ENCODE measurements around the gene IL12RB1.

Gene IL12RB1

DNA sequence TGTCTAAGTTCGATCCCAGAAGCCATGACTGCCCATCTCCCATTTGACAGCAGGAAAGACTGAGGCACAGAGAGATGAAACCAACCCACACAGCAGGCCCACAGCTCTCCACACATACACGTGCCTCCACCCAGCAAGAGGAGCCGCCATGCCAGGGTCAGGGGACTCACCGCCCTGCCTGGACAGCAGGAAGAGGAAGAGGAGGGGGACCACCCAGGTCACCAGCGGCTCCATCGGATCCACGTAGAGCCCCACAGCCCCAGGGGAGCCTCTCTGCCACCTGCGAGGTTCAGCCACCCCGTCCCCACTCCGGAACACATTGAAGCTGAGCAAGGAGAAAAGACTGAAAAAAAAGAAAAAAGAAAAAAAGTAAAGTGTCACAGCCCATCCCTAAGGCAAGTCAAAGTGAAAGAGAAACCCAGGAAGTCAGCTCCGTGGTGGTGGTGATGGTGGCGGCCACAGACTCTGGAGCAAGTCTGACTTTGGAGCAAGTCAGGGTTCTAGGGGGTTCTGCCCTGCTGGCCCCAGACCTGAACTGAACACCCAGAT lies at the start of gene IL12RB1:
IL12RB1 (minus strand) TSS at position 345 of the 549 bp plus-strand sequence; CDS start at position 234, 111 bp downstream.
- peak; percentile 31 to 35 for DNase-seq (ENCODE audit: low read depth in 2 of 2)

DNA sequence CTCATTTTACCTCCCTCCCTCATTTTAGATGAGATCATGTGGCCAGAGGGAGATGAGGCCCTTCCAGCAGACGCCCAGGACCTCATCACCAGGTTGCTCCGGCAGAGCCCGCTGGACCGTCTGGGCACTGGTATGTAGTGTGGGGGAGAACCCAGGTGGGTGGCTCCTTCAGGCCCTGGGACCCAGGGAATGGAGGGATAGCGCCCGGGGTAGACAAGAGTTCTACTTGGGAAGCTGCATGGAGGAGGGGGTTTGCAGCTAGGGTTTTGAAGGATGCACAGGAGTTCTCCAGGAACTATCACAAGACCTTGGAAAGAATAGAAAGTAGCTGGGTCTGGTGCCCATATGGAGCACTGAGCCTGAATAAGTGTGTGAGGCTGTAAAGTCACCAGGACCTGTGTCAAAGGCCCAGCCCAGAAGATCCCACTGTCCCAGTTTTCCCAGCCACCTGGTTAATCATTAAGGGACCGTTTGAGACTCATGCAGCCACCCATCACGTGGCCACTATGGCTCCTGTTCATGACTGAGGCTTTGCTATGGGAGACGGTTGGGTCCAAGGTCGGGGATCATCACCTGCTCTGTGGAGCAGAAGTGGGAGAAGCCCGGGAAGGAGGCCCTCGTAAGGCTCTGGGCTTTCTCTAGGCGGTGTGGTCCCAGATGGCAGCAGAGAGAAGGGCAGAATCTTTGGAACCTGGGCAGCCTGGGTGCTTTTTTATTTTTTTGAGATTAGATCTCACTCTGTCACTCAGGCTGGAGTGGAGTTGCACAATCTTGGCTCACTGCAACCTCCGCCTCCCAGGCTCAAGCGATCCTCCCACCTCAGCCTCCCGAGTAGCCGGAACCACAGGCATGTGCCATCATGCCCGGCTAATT lies 49.2 kb upstream of the IL12RB1 start:
- no peak for DNase-seq (ENCODE audit: low read depth in 2 of 2)

DNA sequence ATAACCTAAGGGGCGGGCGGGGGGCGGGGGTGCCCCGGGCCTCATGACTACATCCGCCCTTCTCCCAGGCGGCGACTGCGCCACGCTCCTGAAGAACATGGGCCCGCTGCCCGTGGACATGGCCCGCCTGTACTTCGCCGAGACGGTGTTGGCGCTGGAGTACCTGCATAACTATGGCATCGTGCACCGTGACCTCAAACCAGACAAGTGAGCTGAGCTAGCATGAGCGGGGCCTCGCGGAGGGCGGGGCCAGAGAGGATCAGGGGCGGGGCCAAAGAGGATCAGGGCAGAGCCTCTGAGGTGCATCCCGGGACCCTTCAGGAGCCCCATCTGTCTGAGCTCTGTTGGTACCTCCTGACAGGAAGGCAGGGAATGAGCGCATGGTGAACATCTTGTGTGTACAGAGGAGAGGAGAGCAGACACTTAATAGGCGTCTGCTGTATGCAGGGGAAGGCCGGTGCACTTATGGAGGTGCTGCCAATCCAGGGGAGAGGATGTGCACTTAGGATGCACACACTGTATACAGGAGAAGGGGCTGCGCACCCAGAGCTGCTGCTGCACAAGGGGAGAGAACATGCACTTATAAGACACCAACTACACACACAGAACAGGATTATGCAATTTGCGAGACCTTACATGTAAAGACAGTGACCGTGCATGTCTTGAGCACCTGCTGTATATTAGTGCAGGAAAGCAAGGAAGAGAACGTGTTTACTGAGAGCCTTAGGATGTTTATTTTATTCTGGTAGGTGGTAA lies 45.3 kb upstream of the IL12RB1 start:
- DNase-seq (ENCODE audit: low read depth in 2 of 2) = no peak

DNA sequence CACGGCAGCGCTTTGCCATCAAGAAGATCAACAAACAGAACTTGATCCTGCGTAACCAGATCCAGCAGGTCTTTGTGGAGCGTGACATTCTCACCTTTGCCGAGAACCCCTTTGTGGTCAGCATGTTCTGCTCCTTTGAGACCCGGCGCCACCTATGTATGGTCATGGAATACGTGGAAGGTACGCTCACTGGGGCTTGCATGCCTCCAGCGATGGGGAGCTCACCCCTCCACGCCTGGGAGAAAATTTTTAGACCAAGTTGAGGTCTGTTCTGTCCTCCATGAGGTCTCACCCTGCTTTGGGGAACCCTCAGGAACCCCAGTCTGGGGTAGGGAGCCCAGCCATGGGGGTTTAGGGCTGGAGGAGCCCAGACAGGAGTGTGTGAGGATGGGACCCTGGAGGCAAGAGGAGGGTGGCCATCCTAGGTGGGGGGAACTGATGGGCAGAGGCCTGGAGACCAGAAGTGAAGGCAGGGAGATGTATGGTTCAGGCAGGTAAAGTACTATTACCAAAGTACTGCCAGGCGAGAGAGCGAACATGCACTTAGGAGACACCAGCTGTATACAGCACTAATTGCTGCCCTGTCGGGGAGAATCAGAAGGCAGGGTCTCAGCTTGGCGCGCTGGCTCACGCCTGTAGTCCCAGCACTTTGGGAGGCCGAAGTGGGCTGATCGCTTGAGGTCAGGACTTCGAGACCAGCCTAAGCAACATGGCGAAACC lies 43.9 kb upstream of the IL12RB1 start:
- DNase-seq (ENCODE audit: low read depth in 2 of 2) = no peak

DNA sequence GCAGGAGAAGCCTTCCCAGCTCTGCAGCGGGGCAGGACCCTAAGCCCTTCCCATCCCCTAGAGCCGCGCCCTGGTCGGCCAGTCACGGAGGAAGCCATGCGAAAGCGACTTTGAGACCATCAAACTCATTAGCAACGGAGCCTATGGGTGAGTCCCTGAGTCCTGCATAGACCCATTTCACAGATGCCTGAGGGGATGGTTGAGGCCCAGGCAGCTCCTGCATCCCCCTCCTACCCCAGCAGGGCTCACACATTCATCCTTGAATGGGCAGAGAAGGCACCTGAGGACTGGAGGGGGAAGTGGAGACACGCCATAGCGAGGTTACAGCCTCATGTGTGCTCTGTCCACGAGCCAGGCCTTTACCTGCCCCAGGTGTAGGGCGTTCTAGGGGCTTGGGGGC lies 42.1 kb upstream of the IL12RB1 start:
- no peak for DNase-seq (ENCODE audit: low read depth in 2 of 2)

DNA sequence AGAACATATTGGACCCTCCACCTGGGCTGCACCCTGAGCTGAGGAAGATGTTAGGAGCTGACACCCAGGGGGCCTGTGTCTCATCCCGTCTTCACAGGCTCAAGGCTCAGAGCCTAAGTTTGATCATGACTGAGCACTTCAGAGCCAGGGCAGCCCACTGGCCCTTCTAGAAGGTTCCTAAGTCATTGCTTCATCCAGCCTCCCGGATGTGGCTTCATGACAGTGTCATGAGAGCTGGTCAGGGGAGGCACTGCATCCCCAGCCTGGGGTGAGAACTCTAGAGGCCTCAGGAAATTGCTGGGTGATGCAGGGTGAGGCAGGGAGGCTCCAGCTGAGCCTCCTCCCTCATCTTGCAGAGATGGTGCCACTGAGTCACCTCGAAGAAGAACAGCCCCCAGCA lies 41.3 kb upstream of the IL12RB1 start:
- DNase-seq (ENCODE audit: low read depth in 2 of 2) = no peak

DNA sequence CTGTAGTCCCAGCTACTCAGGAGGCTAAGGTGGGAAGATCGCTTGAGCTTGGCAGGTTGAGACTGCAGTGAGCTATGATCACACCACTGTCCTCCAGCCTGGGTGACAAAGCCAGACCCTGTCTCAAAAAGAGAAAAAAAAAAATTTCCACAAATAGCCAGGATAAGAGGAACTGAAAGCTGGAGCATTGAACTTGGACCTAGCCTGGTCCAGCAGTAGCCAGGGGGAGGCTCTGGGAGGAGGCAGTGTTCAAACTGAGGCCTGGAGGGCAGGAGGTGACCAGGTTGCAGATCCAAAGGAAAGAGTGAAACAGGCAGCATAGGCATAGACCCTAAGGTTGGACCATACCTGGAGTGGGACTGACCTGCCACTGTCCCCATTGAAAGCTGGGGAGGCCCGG lies 39.4 kb upstream of the IL12RB1 start:
- DNase-seq (ENCODE audit: low read depth in 2 of 2) = no peak

DNA sequence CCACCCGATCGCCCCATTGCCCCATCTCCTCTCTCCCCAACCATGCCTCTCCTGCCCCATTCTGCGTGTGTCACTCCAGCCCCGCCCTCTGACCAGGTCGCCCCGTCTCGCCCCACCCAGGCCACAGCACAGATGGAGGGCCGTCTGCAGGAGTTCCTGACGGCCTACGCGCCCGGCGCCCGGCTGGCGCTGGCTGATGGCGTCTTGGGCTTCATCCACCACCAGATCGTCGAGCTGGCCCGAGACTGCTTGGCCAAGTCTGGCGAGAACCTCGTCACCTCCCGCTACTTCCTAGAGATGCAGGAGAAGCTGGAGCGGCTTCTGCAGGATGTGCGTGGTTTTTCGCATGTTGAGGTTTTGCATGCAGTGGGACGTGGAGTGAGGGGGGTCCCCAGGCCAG lies 37.1 kb upstream of the IL12RB1 start:
- DNase-seq (ENCODE audit: low read depth in 2 of 2) = no peak

DNA sequence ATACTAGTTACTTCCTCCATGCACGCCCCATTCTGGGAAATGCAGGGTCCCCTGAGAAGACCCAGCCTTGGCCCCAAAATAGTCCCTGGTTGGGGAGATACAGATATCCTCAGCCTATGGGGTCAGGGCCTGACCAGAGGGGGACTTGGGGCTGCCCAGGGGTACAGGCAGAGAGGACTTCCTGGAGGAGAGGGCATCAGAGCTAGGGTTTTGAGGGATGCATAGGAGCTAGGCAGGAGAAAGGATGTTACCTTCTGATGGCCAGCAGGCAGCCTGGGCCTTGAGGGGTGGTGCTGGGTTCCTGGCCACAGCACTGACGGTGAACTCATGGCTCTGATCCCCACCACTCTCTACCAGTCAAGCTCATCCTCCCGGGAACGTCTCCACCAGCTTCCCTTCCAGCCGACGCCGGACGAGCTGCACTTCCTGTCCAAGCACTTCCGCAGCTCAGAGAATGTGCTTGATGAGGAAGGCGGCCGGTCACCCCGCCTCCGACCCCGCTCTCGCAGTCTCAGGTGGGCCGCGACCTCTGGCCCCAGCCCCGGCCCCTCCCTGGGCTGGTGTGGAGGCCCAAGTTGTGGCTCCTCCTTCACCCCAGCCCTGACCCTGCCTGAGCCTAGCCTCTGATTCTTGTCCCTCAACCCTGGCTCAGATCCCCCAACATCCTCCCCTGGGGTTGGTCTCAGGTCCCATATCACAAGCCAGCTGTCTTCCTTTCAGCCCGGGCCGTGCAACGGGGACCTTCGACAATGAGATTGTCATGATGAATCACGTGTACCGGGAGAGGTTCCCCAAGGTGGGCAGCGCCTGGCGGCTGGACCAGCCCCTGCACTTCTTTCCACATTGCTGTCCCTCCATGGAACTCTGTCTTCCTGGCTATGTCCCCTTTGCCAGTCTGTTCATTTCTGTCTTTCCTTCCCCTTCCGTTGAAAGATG lies 36.4 kb upstream of the IL12RB1 start:
- DNase-seq (ENCODE audit: low read depth in 2 of 2) = no peak

DNA sequence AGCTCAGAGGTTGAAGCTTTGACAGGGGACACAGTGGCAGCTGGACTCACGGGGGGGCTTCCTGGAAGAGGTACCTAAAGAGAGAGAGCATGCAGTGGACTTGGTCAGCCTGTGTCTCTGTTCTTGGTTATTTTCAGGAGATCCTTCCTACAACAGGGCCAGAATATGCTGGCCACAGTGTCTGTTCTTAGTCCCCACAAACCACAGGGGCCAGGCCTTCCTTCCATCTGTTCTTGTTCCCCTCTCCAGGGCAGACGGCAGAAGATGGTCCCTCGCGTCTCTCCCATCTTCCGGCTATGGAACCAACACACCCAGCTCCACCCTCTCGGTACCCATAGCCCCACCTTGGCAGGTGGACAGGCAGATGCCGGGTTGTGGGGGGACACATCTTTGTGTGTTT lies 35.7 kb upstream of the IL12RB1 start:
- DNase-seq (ENCODE audit: low read depth in 2 of 2) = no peak

DNA sequence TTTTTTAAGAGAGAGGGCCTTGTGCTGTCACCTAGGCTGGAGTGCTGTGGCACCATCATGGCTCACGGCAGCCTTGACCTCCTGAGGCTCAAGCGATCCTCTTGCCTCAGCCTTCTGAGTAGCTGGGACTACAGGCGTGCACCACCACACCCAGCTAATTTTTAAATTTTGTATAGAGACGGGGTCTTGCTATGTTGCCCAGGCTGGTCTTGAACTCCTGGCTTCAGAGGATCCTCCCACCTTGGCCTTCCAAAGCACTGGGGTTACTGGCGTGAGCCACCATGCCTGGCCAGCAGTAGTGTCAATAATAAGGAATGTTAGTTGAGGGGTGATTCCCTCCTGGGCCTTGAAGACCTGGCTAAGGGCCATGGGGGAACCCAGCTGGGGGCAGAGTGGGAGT lies 34.4 kb upstream of the IL12RB1 start:
- DNase-seq (ENCODE audit: low read depth in 2 of 2) = no peak

DNA sequence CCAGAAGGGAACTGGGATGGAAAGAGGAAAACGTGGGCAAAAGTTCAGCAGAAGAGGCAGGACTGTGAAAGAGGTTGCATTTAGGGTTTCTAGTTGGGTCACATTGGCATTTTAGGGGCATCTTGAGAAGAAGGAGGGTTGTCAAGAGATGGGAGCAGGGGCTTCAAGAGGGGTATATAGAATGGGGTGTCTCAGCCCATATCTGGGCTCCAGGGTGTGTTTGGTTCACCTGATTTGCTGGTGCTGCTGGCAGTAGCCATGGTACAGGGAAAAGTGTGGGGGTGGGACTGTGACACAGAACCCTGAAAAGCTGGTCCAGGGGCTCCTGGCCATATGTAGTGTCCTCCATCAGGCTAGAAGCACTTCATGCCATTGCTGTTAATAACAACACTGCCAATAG lies 33.4 kb upstream of the IL12RB1 start:
- no peak for DNase-seq (ENCODE audit: low read depth in 2 of 2)

DNA sequence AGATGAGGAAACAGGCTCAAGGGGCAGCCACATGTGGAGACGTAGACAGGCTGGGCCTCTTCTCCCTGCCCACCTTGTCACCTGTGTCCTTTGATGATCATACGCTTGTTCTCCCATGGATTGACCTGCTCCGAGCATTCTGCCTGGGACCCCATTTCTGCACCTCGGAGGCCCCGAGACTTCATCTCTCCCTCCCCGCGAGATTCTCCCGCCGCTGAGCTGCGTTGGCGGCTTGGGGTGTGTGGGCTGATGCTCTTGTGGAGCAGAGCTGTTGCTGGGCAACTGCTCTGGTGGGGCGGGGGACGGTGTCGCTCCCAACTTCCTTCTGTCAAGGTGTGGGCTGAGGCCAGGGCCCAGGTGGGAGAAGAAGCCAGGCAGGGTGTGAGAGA lies 33.0 kb upstream of the IL12RB1 start:
- DNase-seq (ENCODE audit: low read depth in 2 of 2) = peak; percentile 36 to 56

DNA sequence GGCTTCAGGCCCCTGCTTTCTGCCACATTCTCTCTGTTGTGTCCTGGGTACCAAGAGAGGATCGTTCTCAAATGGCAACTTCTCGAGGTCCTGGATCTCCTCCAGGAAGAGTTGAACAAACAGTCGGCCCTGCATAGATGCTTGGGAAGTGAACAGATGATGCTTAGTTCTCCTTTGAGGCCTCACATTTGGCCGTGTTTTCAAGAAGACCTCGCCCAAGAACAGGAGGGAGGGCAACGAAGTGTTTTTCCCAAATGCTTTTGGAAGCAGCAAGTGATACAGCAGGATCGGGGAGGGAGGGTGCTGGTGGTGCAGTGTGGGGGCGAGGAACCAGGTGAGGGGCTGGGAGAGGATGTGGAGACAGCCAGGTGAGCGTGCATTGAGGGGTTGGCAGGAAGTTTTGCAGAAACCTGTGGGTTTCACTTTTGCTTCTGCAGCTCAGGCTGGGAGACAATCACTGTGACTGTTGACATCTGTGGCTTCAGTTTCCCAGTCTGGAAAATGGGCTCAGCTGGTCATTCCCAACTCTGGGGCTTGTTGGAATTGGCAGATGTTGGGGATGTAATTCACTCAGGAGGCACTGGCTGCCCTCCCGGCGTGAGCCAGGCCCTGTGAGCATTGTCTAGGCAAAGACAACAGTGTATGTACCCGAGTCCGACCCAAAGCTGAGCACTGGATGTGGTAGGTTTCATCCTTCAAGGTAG lies 32.4 kb upstream of the IL12RB1 start:
- DNase-seq (ENCODE audit: low read depth in 2 of 2) = peak in 1 of 2 donors; percentile 36

DNA sequence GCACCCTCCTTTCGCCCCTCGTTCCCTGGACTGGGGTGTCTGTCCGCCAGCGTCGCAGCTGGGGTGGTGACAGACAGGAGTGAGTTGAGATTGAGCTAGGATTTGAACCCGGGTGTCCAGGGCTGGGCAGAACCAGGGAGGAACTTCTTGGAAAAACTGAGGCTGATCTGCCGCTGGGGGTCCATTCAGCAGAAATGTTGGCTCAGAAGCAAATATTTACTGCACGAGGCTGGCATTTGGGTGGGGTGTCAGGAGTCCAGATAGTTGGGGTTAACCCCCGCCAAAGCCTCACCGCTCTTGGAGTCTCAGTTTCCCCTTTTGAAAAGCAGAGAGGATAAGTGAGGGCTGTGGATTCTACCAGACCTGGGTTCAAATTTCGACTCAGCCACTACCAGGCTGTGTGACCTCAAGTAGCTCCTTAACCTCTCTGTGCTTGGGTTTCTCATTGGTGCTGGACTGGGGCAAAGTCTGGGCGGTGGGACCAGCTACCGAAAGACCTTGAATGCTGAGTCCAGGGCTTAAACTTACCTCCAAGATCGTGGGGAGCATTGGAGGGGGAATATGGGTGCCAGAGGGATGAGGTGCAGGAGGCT lies 31.8 kb upstream of the IL12RB1 start:
- DNase-seq (ENCODE audit: low read depth in 2 of 2) = no peak

DNA sequence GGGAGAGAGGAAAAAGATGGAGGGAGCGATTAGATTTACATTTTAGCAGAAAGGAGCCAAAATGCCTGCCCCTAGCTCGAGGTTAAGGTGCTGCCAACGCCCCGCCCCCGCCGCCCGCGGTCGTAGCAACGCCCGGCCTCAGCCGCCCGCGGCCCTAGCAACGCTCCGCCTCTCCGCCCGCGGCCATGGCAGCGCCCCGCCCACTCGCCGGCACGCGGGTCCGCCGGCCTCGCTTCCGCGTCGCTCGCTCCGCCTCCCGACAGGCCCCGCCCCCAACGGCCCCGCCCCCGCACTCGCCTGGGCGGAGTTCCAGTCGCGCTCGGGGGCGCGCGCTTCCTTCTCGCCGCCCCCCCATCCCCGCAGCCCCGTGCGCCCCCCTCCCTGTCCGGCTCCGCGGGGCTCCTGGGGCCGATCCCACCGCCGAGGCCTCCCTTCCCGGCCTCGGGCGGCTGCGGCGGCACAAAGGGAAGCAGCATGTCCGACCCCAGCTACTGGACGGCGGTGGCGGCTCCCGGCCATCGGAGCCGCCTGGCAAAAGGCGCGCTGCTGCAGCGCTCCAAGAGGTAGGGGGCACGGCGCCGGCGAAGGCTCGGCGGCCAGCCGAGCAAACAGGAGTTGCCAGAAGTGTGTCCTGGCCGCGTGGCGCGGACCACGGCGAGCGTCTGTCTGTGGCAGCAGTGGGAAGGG lies 31.1 kb upstream of the IL12RB1 start:
- peak; percentile 93 to 96 for DNase-seq (ENCODE audit: low read depth in 2 of 2)

DNA sequence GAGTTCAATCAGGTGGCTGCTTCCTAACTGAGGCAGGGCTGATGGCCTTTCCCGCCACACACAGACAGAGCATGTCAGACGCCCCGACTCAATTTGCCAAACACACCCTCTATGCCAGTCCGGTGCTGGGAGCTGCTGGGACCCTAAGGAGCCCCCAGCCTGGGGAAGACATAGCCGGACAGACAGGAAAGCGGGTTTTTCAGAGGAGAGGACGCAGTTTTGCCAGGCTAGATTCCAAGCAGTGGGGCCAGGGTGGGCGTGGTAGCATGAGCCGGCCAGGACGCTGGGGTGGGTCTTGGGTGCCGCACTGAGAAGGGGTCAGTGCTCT lies 30.6 kb upstream of the IL12RB1 start:
- no peak for DNase-seq (ENCODE audit: low read depth in 2 of 2)

DNA sequence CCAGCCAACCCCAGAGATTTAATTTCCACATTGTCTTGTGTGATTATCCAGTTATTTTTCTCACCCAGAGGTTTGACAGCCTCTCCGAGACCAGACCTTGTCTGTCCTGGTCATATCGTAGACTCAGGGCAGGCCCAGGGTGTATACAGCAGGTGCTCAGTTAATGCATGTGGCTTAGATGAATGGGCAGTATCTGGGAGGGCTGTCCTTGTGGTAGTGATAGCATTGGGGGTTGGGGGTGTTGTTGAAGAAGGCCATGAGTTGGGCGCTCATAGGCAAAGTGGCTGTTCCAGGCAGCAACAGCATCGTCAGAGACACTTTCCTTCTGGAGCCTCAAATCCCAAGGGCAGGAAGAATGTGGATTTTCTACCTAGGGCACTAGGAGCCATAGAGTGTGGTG lies 27.7 kb upstream of the IL12RB1 start:
- no peak for DNase-seq (ENCODE audit: low read depth in 2 of 2)

DNA sequence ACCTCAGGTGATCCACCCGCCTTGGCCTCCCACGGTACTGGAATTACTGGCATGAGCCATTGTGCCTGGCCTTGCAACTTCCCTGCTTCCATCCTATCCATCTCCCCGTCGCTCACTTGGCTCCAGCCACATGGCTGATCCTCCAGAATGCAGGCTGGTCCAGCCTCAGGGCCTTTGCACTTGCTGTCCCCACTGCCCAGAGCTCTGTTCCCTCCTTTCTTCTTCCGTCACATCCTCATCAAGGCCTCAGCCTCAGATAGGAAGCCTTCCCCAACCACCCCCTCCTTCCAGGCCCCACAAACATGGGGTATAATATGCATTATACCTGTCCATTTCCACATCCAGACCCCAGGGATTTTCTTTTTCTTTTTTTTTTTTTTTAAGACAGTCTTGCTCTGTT lies 27.1 kb upstream of the IL12RB1 start:
- DNase-seq (ENCODE audit: low read depth in 2 of 2) = no peak
